NCI-H82 treated with DMSO at 0.1 percent for 48 hours (cell line): ENCODE measurements around the gene INSR.

Source experiments
- DNase-seq: peaks from one replicate; lab custom pipeline; 2025; ENCODE audit not compliant: unreplicated experiment; lab: John Stamatoyannopoulos, UW

INSR gene

GRCh38 chr19:7297742-7298141 is 3.5 kb upstream of the INSR start:
- DNase-seq, result no peak

DNA sequence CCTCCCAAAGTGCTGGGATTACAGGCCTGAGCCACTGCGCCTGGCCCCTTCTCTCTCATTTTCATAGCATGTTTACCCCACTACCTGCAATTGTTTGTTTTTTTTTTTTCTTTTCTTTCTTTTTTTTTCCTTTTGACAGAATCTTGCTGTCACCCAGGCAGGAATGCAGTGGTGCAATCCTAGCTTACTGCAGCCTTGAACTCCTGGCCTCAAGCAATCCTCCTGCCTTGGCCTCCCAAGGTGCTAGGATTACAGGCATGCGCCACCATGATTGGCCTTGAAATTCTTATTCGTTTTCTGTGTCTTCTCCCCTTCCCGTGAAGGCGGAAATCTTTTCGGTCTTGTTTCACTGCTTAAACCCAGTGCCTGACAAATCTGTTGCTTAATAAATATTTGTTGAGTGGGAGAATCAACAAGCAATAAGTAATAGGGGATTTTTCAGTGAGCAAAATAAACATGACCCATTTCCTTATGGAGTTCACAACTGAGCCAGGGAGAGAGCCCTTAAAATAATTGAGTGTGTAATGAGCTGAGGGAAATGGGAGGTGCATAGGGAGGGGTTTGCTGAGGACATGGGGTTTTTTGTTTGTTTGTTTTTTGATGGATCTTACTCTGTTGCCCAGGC is 1.8 kb upstream of the INSR start:
- no peak for DNase-seq

DNA sequence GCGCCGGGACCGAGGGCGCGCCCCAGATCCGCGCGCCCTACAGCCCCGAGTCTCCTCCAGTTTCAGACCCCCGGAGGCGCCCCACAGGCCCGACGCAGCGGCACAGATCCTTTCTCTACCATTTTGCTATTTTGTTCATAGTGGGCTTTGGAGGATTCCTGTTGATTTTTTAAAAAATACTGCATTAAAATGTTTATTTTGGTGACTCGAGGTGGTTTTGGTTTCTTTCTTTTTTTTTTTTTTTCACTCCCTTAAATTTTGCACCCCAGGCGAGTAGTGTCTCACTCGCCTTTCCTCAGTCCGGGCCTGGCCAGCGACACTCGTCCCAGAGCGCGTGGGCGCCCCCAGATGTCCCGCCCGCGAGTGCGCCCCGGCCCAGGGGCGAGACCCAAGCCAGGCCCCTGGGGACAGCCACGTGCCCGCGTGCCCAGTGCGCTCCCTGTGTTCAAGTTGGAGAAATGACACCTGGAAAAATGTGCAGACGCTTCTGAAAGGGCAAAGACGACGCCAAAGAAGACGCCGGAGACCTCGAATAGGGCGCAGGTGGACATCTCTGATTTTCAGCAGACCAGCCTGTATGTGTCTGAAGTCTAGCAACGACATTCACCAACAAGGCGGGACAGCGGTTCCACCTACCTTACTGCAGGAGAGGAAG is 471 bp upstream of the INSR start:
- peak; percentile 30 for DNase-seq

GRCh38 chr19:7292950-7293761 is 1.1 kb downstream of the INSR start:
- no peak for DNase-seq

- DNase-seq, result no peak
Measured at GRCh38 chr19:7292352-7292949, 1.8 kb downstream of the INSR start.

- peak; percentile 13 for DNase-seq
Measured at GRCh38 chr19:7288977-7289376, 5.2 kb downstream of the INSR start.

GRCh38 chr19:7288131-7288530 is 6.1 kb downstream of the INSR start:
- no peak for DNase-seq

- no peak for DNase-seq
Measured at GRCh38 chr19:7287722-7288121, 6.5 kb downstream of the INSR start.

DNA sequence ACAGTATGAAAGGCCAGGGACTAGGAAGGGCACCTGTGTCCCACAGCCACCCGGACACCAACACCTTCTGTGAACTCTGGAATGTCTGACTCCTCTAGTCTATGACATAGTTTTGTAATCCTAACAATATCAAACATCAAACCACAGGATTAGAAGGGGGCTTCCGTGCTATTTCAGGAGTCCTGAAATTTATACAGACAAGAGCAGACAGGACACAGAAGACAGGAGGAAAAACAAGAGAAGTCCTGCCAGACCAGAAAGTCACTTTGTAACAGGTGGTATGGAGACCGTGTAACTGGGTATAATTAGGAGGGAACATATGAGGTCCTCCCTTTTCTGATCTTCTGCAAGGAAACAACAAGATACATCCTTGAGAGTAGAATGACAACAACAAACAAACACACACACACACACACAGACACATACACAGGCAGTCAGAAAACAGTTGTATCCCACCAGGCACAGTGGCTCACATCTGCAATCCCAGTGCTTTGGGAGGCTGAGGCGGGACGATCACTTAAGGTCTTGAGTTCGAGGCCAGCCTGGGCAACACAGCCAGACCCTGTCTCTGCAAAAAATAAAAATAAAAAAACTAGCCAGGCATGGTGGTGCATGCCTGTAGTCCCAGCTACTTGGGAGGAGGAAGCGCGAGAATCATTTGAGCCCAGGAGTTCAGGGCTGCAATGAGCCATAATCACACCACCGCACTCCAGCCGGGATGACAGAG is 13.1 kb downstream of the INSR start:
- DNase-seq, result no peak

GRCh38 chr19:7272856-7273578 is 21.2 kb downstream of the INSR start:
- DNase-seq, result no peak

- DNase-seq, result no peak
Measured at GRCh38 chr19:7268705-7269098, 25.5 kb downstream of the INSR start.

GRCh38 chr19:7267792-7268704 is 26.2 kb downstream of the INSR start:
- no peak for DNase-seq

GRCh38 chr19:7266832-7267231 is 27.4 kb downstream of the INSR start:
- DNase-seq, result no peak

DNA sequence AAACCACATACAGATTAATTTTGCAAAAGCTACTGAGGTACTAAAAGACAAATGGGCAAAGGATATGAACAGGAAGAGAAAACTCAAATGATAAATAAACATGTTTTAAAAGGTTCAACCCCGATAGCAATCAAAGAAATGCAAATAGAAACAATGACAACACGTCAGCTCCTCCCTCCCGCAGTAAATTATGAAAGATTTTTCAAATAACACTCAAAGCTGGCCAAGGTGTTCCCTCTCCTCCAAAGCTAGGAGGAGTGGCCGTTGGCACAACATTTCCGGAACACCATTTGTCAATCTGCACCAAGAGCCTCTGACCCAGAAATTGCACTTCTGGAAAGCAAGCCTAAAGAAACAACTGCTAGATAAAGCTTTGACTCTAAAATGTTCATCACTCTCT is 28.3 kb downstream of the INSR start:
- DNase-seq, result no peak

- no peak for DNase-seq
Measured at GRCh38 chr19:7264858-7265257, 29.4 kb downstream of the INSR start.

- DNase-seq, result no peak
Measured at GRCh38 chr19:7263521-7263920, 30.7 kb downstream of the INSR start.

- DNase-seq, result no peak
Measured at GRCh38 chr19:7263066-7263465, 31.1 kb downstream of the INSR start.

- no peak for DNase-seq
Measured at GRCh38 chr19:7262470-7262869, 31.7 kb downstream of the INSR start.

GRCh38 chr19:7260161-7260560 is 34.1 kb downstream of the INSR start:
- no peak for DNase-seq
